Stomach (tissue), 9 donors: ENCODE data around the gene PCAT6. TPM values are rescaled to one million over a fixed set of nuclear protein-coding genes. Genes with fewer than 3 reads are reported as not detected.

Experiments
- DNase-seq, 2 donors: peaks; one replicate each; pipeline versions ENCODE4 v3.0.0 to v3.0.0-alpha.2; 2013 to 2019
- H3K27ac ChIP-seq, 5 donors: fragments of 200-600 bp in 4 of 5; sonication (generic) in 4 of 5; one replicate each; pipeline ENCODE4 v1.5.1; 2013 to 2019; ENCODE audit warnings: mild to moderate bottlenecking in 1 of 5, moderate library complexity in 1 of 5
- H3K27me3 ChIP-seq, 3 donors: fragments of 200-600 bp; sonication (generic); one replicate each; pipeline ENCODE4 v1.5.1; 2017 to 2019; ENCODE audit warnings: mixed run types in 1 of 3
- H3K36me3 ChIP-seq, 4 donors: fragments of 200-600 bp; sonication (generic); 1 replicate in 3 of 4; 2 replicates in 1 of 4; pipeline ENCODE4 v1.5.1; 2016 to 2019
- H3K4me1 ChIP-seq, 4 donors: fragments of 200-600 bp; sonication (generic); one replicate each; pipeline ENCODE4 v1.5.1; 2016 to 2019
- H3K4me3 ChIP-seq, 4 donors: fragments of 200-600 bp; sonication (generic) in 3 of 4; one replicate each; pipeline ENCODE4 v1.5.1; 2016 to 2019; ENCODE audit warnings: mild to moderate bottlenecking in 1 of 4
- H3K9me3 ChIP-seq, 4 donors: fragments of 200-600 bp; sonication (generic); one replicate each; pipeline ENCODE4 v1.5.1; 2016 to 2019
- CTCF ChIP-seq, 7 experiments: fragments of 450-650 bp in 4 of 7; fragments of 200-600 bp in 3 of 7; sonication (generic) in 3 of 7; IDR thresholded peaks; one replicate each; pipeline ENCODE4 v1.5.1; 2016 to 2019; ENCODE audit warnings: antibody characterized with exemption in 7 of 7, control low read depth in 2 of 7, mild to moderate bottlenecking in 1 of 7
- EP300 ChIP-seq: sonication (generic); formaldehyde crosslinking; IDR thresholded peaks from one replicate; pipeline ENCODE4 v1.6.1; 2017; ENCODE audit warnings: antibody characterized with exemption
- POLR2A ChIP-seq, 4 donors: fragments of 450-650 bp; IDR thresholded peaks; one replicate each; pipeline ENCODE4 v1.6.1; 2016; ENCODE audit warnings: antibody characterized with exemption in 4 of 4, control low read depth in 2 of 4, mild to moderate bottlenecking in 1 of 4, moderate library complexity in 1 of 4
- POLR2AphosphoS5 ChIP-seq, 3 donors: sonication (generic); formaldehyde crosslinking; IDR thresholded peaks; one replicate each; pipeline ENCODE4 v1.6.1; 2016; ENCODE audit warnings: antibody characterized with exemption in 3 of 3
- WGBS, 5 donors: extraction: QIAGEN DNeasy Blood & Tissue Kit in 3 of 5; methylation state at CpG; one replicate each; pipeline versions ENCODE4 v1.1.5 to v1.1.7; 2013 to 2018; 5-methylcytosine and 5-hydroxymethylcytosine counted together
- intact Hi-C: fragments of 100-400 bp; cut with DNase I; formaldehyde crosslinking; loops from one replicate; pipeline ENCODE4 v1.15.1; 2023; ENCODE audit warnings: low total_unique reads
- polyA plus RNA-seq, 3 donors: library from polyadenylated mRNA; stranded (reverse); fragments of 200-250 nt; gene quantifications; one replicate each; pipeline ENCODE4 v1.2.3, GENCODE V29; 2013
- total RNA-seq, 5 donors: library from RNA; depleted of rRNA; stranded (reverse); fragments of >200 nt; gene quantifications; one replicate each; pipeline versions ENCODE4 v1.1.0 to v1.2.3, GENCODE V29; 2014 to 2016
- donor health status: healthy with polysubstance abuse.
- donor health status: Bipolar disorder and iron deficiency.
- donor health status: healthy.

The PCAT6 gene
- total and polyA plus RNA-seq, 8 donors = 1.2 to 3.9 (median 2.7) TPM; not detected in 5

- peaks cover 5 to 8% (median 7%) of the 10 kb centered on the region in 4 donors for H3K36me3 ChIP-seq
- intact Hi-C loops = no loop called here
- H3K9me3 ChIP-seq = no peaks in the 10 kb centered on the region
- TF ChIP-seq CTCF (IDR thresholded peaks at IDR 0.05) (no peak), POLR2AphosphoS5 (IDR thresholded peaks at IDR 0.05) (no peak), POLR2A (IDR thresholded peaks at IDR 0.05) (no peak), EP300 (no peak)
- 28 to 48% (median 38%) methylated on average over 4 of the region's 4 CpGs for WGBS, 5 donors
- no peak overlapping the region for H3K27ac ChIP-seq
- no peaks in the 10 kb centered on the region for H3K27me3 ChIP-seq
- peaks cover 0 to 51% (median 14%) of the 10 kb centered on the region in 4 donors for H3K4me1 ChIP-seq
- no peak overlapping the region for H3K4me3 ChIP-seq
- DNase-seq = no peak
Observed at GRCh38 chr1:202781180-202781579, 29.6 kb upstream of the PCAT6 start.

GRCh38 chr1:202786804-202787203, 23.9 kb upstream of the PCAT6 start:
- intact Hi-C loops = no loop called here
- no peaks in the 10 kb centered on the region for H3K36me3 ChIP-seq
- TF ChIP-seq EP300 (no peak), CTCF (IDR thresholded peaks at IDR 0.05) (no peak), POLR2A (IDR thresholded peaks at IDR 0.05) (no peak), POLR2AphosphoS5 (IDR thresholded peaks at IDR 0.05) (no peak)
- WGBS, 5 donors = 69 to 85% (median 80%) methylated on average over 4 of the region's 4 CpGs
- no peak overlapping the region for H3K4me3 ChIP-seq
- H3K27me3 ChIP-seq = no peaks in the 10 kb centered on the region
- H3K9me3 ChIP-seq = no peaks in the 10 kb centered on the region
- DNase-seq = no peak
- H3K4me1 ChIP-seq = peaks cover 20 to 67% (median 34%) of the 10 kb centered on the region in 4 donors
- no peak overlapping the region for H3K27ac ChIP-seq

- Histone ChIP-seq H3K4me3 (no peak overlapping the region), H3K36me3 (no peaks in the 10 kb centered on the region), H3K27me3 (no peaks in the 10 kb centered on the region), H3K9me3 (no peaks in the 10 kb centered on the region), H3K27ac (peak overlapping the region in 2 of 5 donors; percentile 40 to 49), H3K4me1 (peaks cover 20 to 80% (median 43%) of the 10 kb centered on the region in 4 donors)
- 29 to 52% (median 42%) methylated on average over 3 of the region's 3 CpGs for WGBS, 5 donors
- DNase-seq = peak in 1 of 2 donors; percentile 24
- TF ChIP-seq CTCF (IDR thresholded peaks at IDR 0.05) = no peak
- no peak for TF ChIP-seq EP300
- TF ChIP-seq POLR2A (IDR thresholded peaks at IDR 0.05) = no peak
- no peak for TF ChIP-seq POLR2AphosphoS5 (IDR thresholded peaks at IDR 0.05)
- intact Hi-C loops = no loop called here
Observed at GRCh38 chr1:202788800-202789199, 22.0 kb upstream of the PCAT6 start.

GRCh38 chr1:202791077-202791747, 19.5 kb upstream of the PCAT6 start:
- TF ChIP-seq EP300 (no peak), POLR2A (IDR thresholded peaks at IDR 0.05) (no peak), CTCF (IDR thresholded peaks at IDR 0.05) (no peak), POLR2AphosphoS5 (IDR thresholded peaks at IDR 0.05) (no peak)
- Histone ChIP-seq H3K9me3 (no peaks in the 10 kb centered on the region), H3K4me3 (no peak overlapping the region), H3K27me3 (no peaks in the 10 kb centered on the region), H3K27ac (peak overlapping the region in 2 of 5 donors; percentile 16 to 42), H3K4me1 (peaks cover 20 to 83% (median 49%) of the 10 kb centered on the region in 4 donors), H3K36me3 (peaks cover 0 to under 1% (median 0%) of the 10 kb centered on the region in 4 donors)
- DNase-seq = no peak
- intact Hi-C loops = no loop called here
- WGBS, 5 donors = 40 to 58% (median 50%) methylated on average over 4 of the region's 4 CpGs
